ACC112 (cell line): Measurements from ENCODE around the gene SPTSSB.

Source experiments
- H2AFZ ChIP-seq: fragments of 200-600 bp; sonication (generic); one replicate; pipeline ENCODE4 v1.6.0; 2017; ENCODE audit warnings: antibody characterized with exemption, low read length; ENCODE audit not compliant: unreplicated experiment
- H3K27ac ChIP-seq: fragments of 200-600 bp; sonication (generic); 2 replicates; pipeline ENCODE4 v1.5.1; 2014; ENCODE audit warnings: low read depth, mild to moderate bottlenecking, antibody characterized with exemption, low read length, moderate library complexity
- H3K27me3 ChIP-seq: fragments of 200-600 bp; sonication (generic); 2 replicates; pipeline ENCODE4 v1.6.1; 2014; ENCODE audit warnings: mild to moderate bottlenecking, antibody characterized with exemption, low read length, moderate library complexity, mixed read lengths; ENCODE audit not compliant: insufficient read depth
- H3K36me3 ChIP-seq: fragments of 200-600 bp; sonication (generic); 2 replicates; pipeline ENCODE4 v1.6.1; 2016; ENCODE audit warnings: mild to moderate bottlenecking, antibody characterized with exemption, low read length, moderate library complexity, mixed read lengths; ENCODE audit not compliant: insufficient read depth
- H3K4me1 ChIP-seq: fragments of 200-600 bp; sonication (generic); one replicate; pipeline ENCODE4 v1.6.1; 2016; ENCODE audit warnings: low read length, mixed read lengths; ENCODE audit not compliant: insufficient read depth, unreplicated experiment, control insufficient read depth
- H3K4me3 ChIP-seq: fragments of 200-600 bp; sonication (generic); 2 replicates; pipeline ENCODE4 v1.5.1; 2014; ENCODE audit warnings: mild to moderate bottlenecking, low read depth, low read length
- H3K79me2 ChIP-seq: fragments of 200-600 bp; sonication (generic); one replicate; pipeline ENCODE4 v1.6.0; 2016; ENCODE audit warnings: low read length; ENCODE audit not compliant: control insufficient read depth, unreplicated experiment, insufficient read depth

Gene SPTSSB

GRCh38 chr3:161406594-161407555 is 35.6 kb upstream of the SPTSSB start:
- Histone ChIP-seq H3K27ac (no peak overlapping the region), H3K36me3 (no peaks in the 10 kb centered on the region), H2AFZ (no peak overlapping the region), H3K27me3 (0 out of 2 replicates have a peak, but pooled peaks cover 3% of the 10 kb centered on the region), H3K4me3 (no peak overlapping the region), H3K4me1 (no peaks in the 10 kb centered on the region), H3K79me2 (no peaks in the 10 kb centered on the region)

GRCh38 chr3:161405836-161406235 is 34.5 kb upstream of the SPTSSB start:
- Histone ChIP-seq H3K36me3 (no peaks in the 10 kb centered on the region), H3K27ac (no peak overlapping the region), H3K4me1 (no peaks in the 10 kb centered on the region), H3K4me3 (no peak overlapping the region), H3K79me2 (no peaks in the 10 kb centered on the region), H3K27me3 (peaks cover 3% of the 10 kb centered on the region; the same call in 1 of the 2 replicates), H2AFZ (no peak overlapping the region)

DNA sequence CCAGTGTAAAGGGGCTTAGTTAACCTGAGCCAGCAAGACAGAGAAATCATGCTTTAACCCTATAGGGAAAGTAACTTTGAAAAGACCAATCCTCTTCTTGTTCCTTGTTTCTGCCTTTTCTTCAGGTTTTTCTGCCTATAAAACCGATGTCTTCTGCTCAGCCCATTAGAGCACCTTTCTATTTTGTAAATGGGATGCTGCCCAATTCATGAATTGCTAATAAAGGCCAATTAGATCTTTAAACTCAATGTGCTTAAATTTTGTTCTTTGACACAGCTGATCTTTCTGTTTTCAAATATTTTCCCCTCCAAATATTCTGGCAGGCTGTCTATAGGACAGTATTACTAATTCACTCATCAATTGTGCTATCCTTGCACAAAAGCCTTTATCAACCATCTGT is 33.8 kb upstream of the SPTSSB start:
- Histone ChIP-seq H3K4me3 (no peak overlapping the region), H3K79me2 (no peaks in the 10 kb centered on the region), H3K27ac (no peak overlapping the region), H2AFZ (no peak overlapping the region), H3K27me3 (peaks cover 3% of the 10 kb centered on the region; the same call in 1 of the 2 replicates), H3K36me3 (no peaks in the 10 kb centered on the region), H3K4me1 (no peaks in the 10 kb centered on the region)

GRCh38 chr3:161403251-161403650 is 31.9 kb upstream of the SPTSSB start:
- no peak overlapping the region for H3K27ac ChIP-seq
- H3K4me1 ChIP-seq: no peaks in the 10 kb centered on the region
- no peaks in the 10 kb centered on the region for H3K79me2 ChIP-seq
- no peak overlapping the region for H2AFZ ChIP-seq
- H3K4me3 ChIP-seq: no peak overlapping the region
- no peaks in the 10 kb centered on the region for H3K36me3 ChIP-seq
- H3K27me3 ChIP-seq: peaks cover 3% of the 10 kb centered on the region; the same call in 1 of the 2 replicates

DNA sequence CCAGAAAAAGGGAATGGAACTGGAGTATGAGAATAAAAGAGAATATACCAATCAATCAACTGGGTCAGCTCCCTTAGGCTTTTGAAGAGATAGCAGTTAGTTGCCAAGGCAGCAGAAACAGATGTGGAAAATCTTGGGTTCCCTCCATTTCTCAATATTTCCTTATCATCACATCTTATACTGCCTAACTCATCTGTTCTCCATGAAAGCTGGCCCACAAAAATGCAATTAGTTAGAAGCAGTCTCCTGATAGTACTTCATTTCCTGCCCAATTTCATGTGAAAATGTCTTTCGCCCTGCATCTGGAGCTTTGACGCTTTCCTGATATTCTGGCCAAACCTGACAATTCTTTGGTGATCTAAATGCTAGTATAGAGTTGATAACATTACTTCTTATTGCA is 30.1 kb upstream of the SPTSSB start:
- H3K36me3 ChIP-seq: no peaks in the 10 kb centered on the region
- no peaks in the 10 kb centered on the region for H3K79me2 ChIP-seq
- H2AFZ ChIP-seq: no peak overlapping the region
- H3K4me3 ChIP-seq: no peak overlapping the region
- no peaks in the 10 kb centered on the region for H3K4me1 ChIP-seq
- H3K27ac ChIP-seq: no peak overlapping the region
- peaks cover 3% of the 10 kb centered on the region; the same call in 1 of the 2 replicates for H3K27me3 ChIP-seq

GRCh38 chr3:161400650-161401049 is 29.3 kb upstream of the SPTSSB start:
- Histone ChIP-seq H2AFZ (no peak overlapping the region), H3K27me3 (peaks cover 3% of the 10 kb centered on the region; the same call in 1 of the 2 replicates), H3K4me1 (no peaks in the 10 kb centered on the region), H3K36me3 (no peaks in the 10 kb centered on the region), H3K4me3 (no peak overlapping the region), H3K79me2 (no peaks in the 10 kb centered on the region), H3K27ac (no peak overlapping the region)

GRCh38 chr3:161395115-161396012 is 24.0 kb upstream of the SPTSSB start:
- peaks cover 27% of the 10 kb centered on the region for H3K27me3 ChIP-seq
- no peak overlapping the region for H2AFZ ChIP-seq
- no peak overlapping the region for H3K27ac ChIP-seq
- H3K4me1 ChIP-seq: no peaks in the 10 kb centered on the region
- no peak overlapping the region for H3K4me3 ChIP-seq
- no peaks in the 10 kb centered on the region for H3K36me3 ChIP-seq
- H3K79me2 ChIP-seq: no peaks in the 10 kb centered on the region

GRCh38 chr3:161393803-161394202 is 22.5 kb upstream of the SPTSSB start:
- Histone ChIP-seq H3K27me3 (peaks cover 37% of the 10 kb centered on the region), H3K36me3 (no peaks in the 10 kb centered on the region), H3K4me3 (no peak overlapping the region), H2AFZ (no peak overlapping the region), H3K27ac (no peak overlapping the region), H3K4me1 (no peaks in the 10 kb centered on the region), H3K79me2 (no peaks in the 10 kb centered on the region)

DNA sequence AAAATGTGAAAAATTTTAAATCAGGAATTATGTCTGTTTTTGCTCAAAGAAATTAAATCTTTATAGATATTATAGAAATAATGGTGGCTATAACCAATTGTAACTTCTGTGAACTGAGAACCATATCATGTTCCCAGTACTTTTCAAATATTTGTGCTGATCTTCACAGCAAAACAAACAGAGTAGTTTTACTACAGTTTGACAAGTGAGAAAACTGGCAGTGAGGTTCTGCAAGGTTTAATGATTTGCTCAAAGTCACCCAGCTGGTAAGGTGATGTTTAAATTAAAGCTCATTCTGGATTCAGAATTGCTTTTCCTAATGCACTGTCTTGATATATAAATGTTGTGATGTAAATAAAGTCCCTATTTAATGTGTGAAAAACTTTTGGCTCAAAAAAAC is 22.0 kb upstream of the SPTSSB start:
- Histone ChIP-seq H3K36me3 (no peaks in the 10 kb centered on the region), H2AFZ (no peak overlapping the region), H3K27me3 (peaks cover 37% of the 10 kb centered on the region), H3K4me1 (no peaks in the 10 kb centered on the region), H3K79me2 (no peaks in the 10 kb centered on the region), H3K27ac (no peak overlapping the region), H3K4me3 (no peak overlapping the region)

DNA sequence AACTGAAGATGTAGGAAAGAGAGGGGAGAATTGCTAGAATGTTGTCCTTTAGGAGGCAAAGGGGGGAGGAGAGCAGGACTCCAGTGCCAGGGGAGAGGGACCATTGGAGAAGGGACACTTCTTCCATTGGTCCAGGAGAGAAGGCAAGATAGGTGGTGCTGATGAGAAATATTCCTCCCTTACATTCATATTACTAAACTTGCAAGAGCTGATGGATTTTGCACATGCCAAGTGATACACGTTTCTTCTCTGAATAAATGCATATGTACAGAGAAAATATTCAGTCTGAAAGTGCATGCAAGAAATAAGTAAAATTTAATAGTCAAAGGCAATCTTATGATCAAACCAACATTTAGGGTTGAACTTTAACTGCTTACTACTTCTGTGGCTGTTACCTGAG is 21.5 kb upstream of the SPTSSB start:
- H3K36me3 ChIP-seq: no peaks in the 10 kb centered on the region
- H2AFZ ChIP-seq: no peak overlapping the region

More for the DNA sequence above, 21.5 kb upstream of the SPTSSB start:
- Histone ChIP-seq H3K27ac (no peak overlapping the region), H3K4me3 (no peak overlapping the region), H3K27me3 (peaks cover 37% of the 10 kb centered on the region), H3K4me1 (no peaks in the 10 kb centered on the region), H3K79me2 (no peaks in the 10 kb centered on the region)
